Ishikawa (cell line): ENCODE results near the gene BCKDK.

Experiments used
- CEBPB ChIP-seq: IDR thresholded peaks from 2 replicates; pipeline ENCODE4 v1.6.1; 2012
- EGR1 ChIP-seq: IDR thresholded peaks from 2 replicates; pipeline ENCODE4 v1.6.1; 2012
- EP300 ChIP-seq: IDR thresholded peaks from 2 replicates; pipeline ENCODE4 v1.6.1; 2012; ENCODE audit warnings: borderline replicate concordance
- RAD21 ChIP-seq: IDR thresholded peaks from 2 replicates; pipeline ENCODE4 v1.6.1; 2012; ENCODE audit warnings: low read depth
- REST ChIP-seq: IDR thresholded peaks from 2 replicates; pipeline ENCODE4 v1.6.1; 2012; ENCODE audit warnings: low read depth, mild to moderate bottlenecking
- TAF1 ChIP-seq: IDR thresholded peaks from 2 replicates; pipeline ENCODE4 v1.6.1; 2012; ENCODE audit warnings: low read depth, mild to moderate bottlenecking
- TCF12 ChIP-seq: IDR thresholded peaks from 2 replicates; pipeline ENCODE4 v1.6.1; 2012; ENCODE audit warnings: low read depth
- TEAD4 ChIP-seq: IDR thresholded peaks from 2 replicates; pipeline ENCODE4 v1.6.1; 2012
- USF1 ChIP-seq: IDR thresholded peaks from 2 replicates; pipeline ENCODE4 v1.6.1; 2012
- YY1 ChIP-seq: IDR thresholded peaks from 2 replicates; pipeline ENCODE4 v1.6.1; 2012; ENCODE audit warnings: low read depth
- TF ChIP-seq, protein P1 (sequence below): IDR thresholded peaks from 2 replicates; pipeline ENCODE4 v1.6.1; 2012

- no peak for TF ChIP-seq CEBPB
- TF ChIP-seq EP300, result no peak
- TF ChIP-seq YY1, result no peak
- no peak for TF ChIP-seq REST
- no peak for TF ChIP-seq RAD21
- no peak for TF ChIP-seq TCF12
- no peak for TF ChIP-seq TEAD4
- no peak for TF ChIP-seq TAF1
- no peak for TF ChIP-seq EGR1
- TF ChIP-seq USF1, result no peak
- TF ChIP-seq, protein P1, sequence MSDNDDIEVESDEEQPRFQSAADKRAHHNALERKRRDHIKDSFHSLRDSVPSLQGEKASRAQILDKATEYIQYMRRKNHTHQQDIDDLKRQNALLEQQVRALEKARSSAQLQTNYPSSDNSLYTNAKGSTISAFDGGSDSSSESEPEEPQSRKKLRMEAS, result no peak
Measured at GRCh38 chr16:31087971-31088370, 20.2 kb upstream of the BCKDK start.
